Muscle layer of duodenum (tissue), 2 donors: ENCODE data around the gene ACAP3.

ENCODE experiments used
- H3K27ac ChIP-seq: one replicate; pipeline ENCODE4 v1.7.0; 2013; ENCODE audit warnings: mild to moderate bottlenecking, low read length
- H3K27me3 ChIP-seq: one replicate; pipeline ENCODE4 v1.7.0; 2013; ENCODE audit warnings: low read depth, mild to moderate bottlenecking, control low read depth, low read length
- H3K36me3 ChIP-seq, 2 donors: one replicate each; pipeline ENCODE4 v1.7.0; 2013; ENCODE audit warnings: low read length in 2 of 2, control low read depth in 1 of 2, mild to moderate bottlenecking in 1 of 2; ENCODE audit not compliant: insufficient read depth in 2 of 2, control insufficient read depth in 1 of 2
- H3K4me1 ChIP-seq, 2 donors: one replicate each; pipeline ENCODE4 v1.7.0; 2013; ENCODE audit warnings: low read length in 2 of 2, mild to moderate bottlenecking in 2 of 2, control low read depth in 1 of 2, moderate library complexity in 1 of 2; ENCODE audit not compliant: insufficient read depth in 2 of 2, control insufficient read depth in 1 of 2
- H3K4me3 ChIP-seq, 2 donors: one replicate each; pipeline ENCODE4 v1.7.0; 2013; ENCODE audit warnings: low read length in 2 of 2, low read depth in 1 of 2, mild to moderate bottlenecking in 1 of 2
- H3K9me3 ChIP-seq, 2 donors: one replicate each; pipeline ENCODE4 v1.7.0; 2013; ENCODE audit warnings: low read length in 2 of 2, control low read depth in 1 of 2, mild to moderate bottlenecking in 1 of 2; ENCODE audit not compliant: control insufficient read depth in 1 of 2
- donor health status: healthy.

The ACAP3 gene

GRCh38 chr1:1334835-1335234 lies 27.1 kb upstream of the ACAP3 start:
- H3K4me1 ChIP-seq = peaks cover 0 to 9% of the 10 kb centered on the region in 2 donors
- no peak overlapping the region for H3K4me3 ChIP-seq
- H3K9me3 ChIP-seq = no peaks in the 10 kb centered on the region
- H3K27me3 ChIP-seq = no peaks in the 10 kb centered on the region
- peaks cover 0 to 37% of the 10 kb centered on the region in 2 donors for H3K36me3 ChIP-seq
- H3K27ac ChIP-seq = no peak overlapping the region

GRCh38 chr1:1333551-1334241 lies 26.0 kb upstream of the ACAP3 start:
- peaks cover 0 to 30% of the 10 kb centered on the region in 2 donors for H3K36me3 ChIP-seq
- no peak overlapping the region for H3K4me3 ChIP-seq
- peaks cover 0 to 9% of the 10 kb centered on the region in 2 donors for H3K4me1 ChIP-seq
- no peak overlapping the region for H3K27ac ChIP-seq
- H3K27me3 ChIP-seq = no peaks in the 10 kb centered on the region
- no peaks in the 10 kb centered on the region for H3K9me3 ChIP-seq

DNA sequence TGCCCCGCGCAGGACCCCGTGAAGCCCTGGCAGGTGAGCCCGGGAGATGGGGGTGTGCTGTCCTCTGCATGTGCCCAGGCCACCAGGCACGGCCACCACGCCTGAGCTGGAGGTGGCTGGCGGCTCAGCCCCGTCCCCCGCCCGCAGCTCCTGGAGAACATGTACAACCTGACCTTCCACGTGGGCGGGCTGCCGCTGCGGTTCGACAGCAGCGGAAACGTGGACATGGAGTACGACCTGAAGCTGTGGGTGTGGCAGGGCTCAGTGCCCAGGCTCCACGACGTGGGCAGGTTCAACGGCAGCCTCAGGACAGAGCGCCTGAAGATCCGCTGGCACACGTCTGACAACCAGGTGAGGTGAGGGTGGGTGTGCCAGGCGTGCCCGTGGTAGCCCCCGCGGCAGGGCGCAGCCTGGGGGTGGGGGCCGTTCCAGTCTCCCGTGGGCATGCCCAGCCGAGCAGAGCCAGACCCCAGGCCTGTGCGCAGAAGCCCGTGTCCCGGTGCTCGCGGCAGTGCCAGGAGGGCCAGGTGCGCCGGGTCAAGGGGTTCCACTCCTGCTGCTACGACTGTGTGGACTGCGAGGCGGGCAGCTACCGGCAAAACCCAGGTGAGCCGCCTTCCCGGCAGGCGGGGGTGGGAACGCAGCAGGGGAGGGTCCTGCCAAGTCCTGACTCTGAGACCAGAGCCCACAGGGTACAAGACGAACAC lies 25.2 kb upstream of the ACAP3 start:
- no peaks in the 10 kb centered on the region for H3K27me3 ChIP-seq
- H3K9me3 ChIP-seq = no peaks in the 10 kb centered on the region
- H3K27ac ChIP-seq = no peak overlapping the region
- peaks cover 0 to 31% of the 10 kb centered on the region in 2 donors for H3K36me3 ChIP-seq
- H3K4me1 ChIP-seq = peaks cover 0 to 9% of the 10 kb centered on the region in 2 donors
- H3K4me3 ChIP-seq = no peak overlapping the region

DNA sequence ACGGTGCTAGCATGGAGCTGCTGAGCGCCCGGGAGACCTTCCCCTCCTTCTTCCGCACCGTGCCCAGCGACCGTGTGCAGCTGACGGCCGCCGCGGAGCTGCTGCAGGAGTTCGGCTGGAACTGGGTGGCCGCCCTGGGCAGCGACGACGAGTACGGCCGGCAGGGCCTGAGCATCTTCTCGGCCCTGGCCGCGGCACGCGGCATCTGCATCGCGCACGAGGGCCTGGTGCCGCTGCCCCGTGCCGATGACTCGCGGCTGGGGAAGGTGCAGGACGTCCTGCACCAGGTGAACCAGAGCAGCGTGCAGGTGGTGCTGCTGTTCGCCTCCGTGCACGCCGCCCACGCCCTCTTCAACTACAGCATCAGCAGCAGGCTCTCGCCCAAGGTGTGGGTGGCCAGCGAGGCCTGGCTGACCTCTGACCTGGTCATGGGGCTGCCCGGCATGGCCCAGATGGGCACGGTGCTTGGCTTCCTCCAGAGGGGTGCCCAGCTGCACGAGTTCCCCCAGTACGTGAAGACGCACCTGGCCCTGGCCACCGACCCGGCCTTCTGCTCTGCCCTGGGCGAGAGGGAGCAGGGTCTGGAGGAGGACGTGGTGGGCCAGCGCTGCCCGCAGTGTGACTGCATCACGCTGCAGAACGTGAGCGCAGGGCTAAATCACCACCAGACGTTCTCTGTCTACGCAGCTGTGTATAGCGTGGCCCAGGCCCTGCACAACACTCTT lies 24.5 kb upstream of the ACAP3 start:
- peaks cover 0 to 31% of the 10 kb centered on the region in 2 donors for H3K36me3 ChIP-seq
- H3K4me1 ChIP-seq = peaks cover 0 to 9% of the 10 kb centered on the region in 2 donors
- no peaks in the 10 kb centered on the region for H3K9me3 ChIP-seq
- no peak overlapping the region for H3K4me3 ChIP-seq
- no peaks in the 10 kb centered on the region for H3K27me3 ChIP-seq
- H3K27ac ChIP-seq = no peak overlapping the region

- peaks cover 0 to 31% of the 10 kb centered on the region in 2 donors for H3K36me3 ChIP-seq
- H3K27me3 ChIP-seq = no peaks in the 10 kb centered on the region
- peaks cover 0 to 13% of the 10 kb centered on the region in 2 donors for H3K4me1 ChIP-seq
- no peak within 1 kb of the TSS for H3K4me3 ChIP-seq
- H3K27ac ChIP-seq = no peak within 1 kb of the TSS
- H3K9me3 ChIP-seq = no peaks in the 10 kb centered on the region
These were observed 23.6 kb upstream of the ACAP3 start, which contains the start of gene TAS1R3 for GRCh38 chr1:1331068-1331965. TSS of gene TAS1R3 (plus strand) at chr1:1331280. CDS start at chr1:1331346, 66 bp downstream.

DNA sequence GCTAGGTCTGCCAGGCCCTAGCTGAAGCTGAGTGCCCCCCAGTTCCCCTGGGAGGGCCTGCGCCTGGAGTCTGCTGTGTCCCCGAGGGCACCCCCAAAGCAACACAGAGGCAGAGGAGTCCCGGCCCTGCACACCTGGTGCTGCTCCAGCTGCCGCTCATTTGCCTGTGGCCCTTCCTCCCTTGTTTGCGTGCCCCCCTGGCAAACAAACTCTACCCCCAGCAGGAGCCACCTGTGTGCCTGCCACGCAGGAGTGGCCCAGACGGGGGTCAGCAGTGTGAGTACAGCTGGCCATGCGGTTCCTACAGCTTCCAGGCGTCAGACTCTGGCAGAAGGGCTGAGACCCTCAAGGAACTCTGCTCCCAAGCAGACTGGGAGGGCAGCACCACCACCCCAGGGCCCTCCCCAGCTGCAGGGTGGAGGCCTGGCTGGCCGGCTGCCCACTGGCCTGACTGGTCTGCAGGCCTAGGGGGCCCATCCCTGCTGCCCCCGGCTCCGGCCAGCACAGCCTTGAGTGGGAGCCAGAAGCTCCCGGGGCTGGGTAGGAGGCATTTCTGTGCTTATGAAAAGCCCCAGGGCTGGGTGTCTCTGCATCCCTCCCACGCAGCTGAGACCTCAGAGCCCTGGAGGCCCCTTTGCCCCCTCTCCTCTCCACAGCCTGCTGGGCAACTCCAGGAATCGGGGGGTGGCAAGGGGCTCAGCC lies 22.8 kb upstream of the ACAP3 start:
- peaks cover 3 to 21% of the 10 kb centered on the region in 2 donors for H3K4me1 ChIP-seq
- H3K4me3 ChIP-seq = no peak overlapping the region
- H3K9me3 ChIP-seq = no peaks in the 10 kb centered on the region
- H3K27ac ChIP-seq = no peak overlapping the region
- no peaks in the 10 kb centered on the region for H3K27me3 ChIP-seq
- peaks cover 0 to 28% of the 10 kb centered on the region in 2 donors for H3K36me3 ChIP-seq

- peaks cover 6 to 27% of the 10 kb centered on the region in 2 donors for H3K4me1 ChIP-seq
- H3K36me3 ChIP-seq = peaks cover 0 to 25% of the 10 kb centered on the region in 2 donors
- H3K27me3 ChIP-seq = no peaks in the 10 kb centered on the region
- H3K4me3 ChIP-seq = no peak overlapping the region
- no peak overlapping the region for H3K27ac ChIP-seq
- no peaks in the 10 kb centered on the region for H3K9me3 ChIP-seq
These were observed 21.8 kb upstream of the ACAP3 start for GRCh38 chr1:1329304-1330210.

DNA sequence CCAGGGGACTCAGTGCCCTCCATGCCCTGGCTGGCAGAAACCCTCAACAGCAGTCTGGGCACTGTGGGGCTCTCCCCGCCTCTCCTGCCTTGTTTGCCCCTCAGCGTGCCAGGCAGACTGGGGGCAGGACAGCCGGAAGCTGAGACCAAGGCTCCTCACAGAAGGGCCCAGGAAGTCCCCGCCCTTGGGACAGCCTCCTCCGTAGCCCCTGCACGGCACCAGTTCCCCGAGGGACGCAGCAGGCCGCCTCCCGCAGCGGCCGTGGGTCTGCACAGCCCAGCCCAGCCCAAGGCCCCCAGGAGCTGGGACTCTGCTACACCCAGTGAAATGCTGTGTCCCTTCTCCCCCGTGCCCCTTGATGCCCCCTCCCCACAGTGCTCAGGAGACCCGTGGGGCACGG lies 20.5 kb upstream of the ACAP3 start:
- Histone ChIP-seq H3K27me3 (no peaks in the 10 kb centered on the region), H3K27ac (no peak overlapping the region), H3K4me1 (peaks cover 6 to 32% of the 10 kb centered on the region in 2 donors), H3K4me3 (no peak overlapping the region), H3K9me3 (no peaks in the 10 kb centered on the region), H3K36me3 (peaks cover 0 to 25% of the 10 kb centered on the region in 2 donors)

DNA sequence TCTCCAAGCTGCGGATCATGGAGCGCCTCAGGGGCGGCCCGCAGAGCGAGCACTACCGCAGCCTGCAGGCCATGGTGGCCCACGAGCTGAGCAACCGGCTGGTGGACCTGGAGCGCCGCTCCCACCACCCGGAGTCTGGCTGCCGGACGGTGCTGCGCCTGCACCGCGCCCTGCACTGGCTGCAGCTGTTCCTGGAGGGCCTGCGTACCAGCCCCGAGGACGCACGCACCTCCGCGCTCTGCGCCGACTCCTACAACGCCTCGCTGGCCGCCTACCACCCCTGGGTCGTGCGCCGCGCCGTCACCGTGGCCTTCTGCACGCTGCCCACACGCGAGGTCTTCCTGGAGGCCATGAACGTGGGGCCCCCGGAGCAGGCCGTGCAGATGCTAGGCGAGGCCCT lies 19.6 kb upstream of the ACAP3 start:
- no peaks in the 10 kb centered on the region for H3K27me3 ChIP-seq
- H3K4me3 ChIP-seq = no peak overlapping the region
- H3K9me3 ChIP-seq = no peaks in the 10 kb centered on the region
- no peak overlapping the region for H3K27ac ChIP-seq
- peaks cover 0 to 25% of the 10 kb centered on the region in 2 donors for H3K36me3 ChIP-seq
- peaks cover 6 to 37% of the 10 kb centered on the region in 2 donors for H3K4me1 ChIP-seq
